Gastrocnemius medialis (tissue), 4 donors: ENCODE results near the gene TMEM132C. TPM values are rescaled to one million over a fixed set of nuclear protein-coding genes. Genes with fewer than 3 reads are reported as not detected.

Experiments
- ATAC-seq, 2 donors: fragments of 150-250 bp; one replicate each; pipeline ENCODE4 v1.9.1; 2016
- DNase-seq, 2 donors: peaks; one replicate each; pipeline ENCODE4 v3.0.0-alpha.2; 2019
- H3K27ac ChIP-seq, 4 donors: fragments of 200-600 bp; sonication (generic); 1 replicate in 1 of 4; 2 replicates in 3 of 4; pipeline ENCODE4 v1.5.1; 2016 to 2018; ENCODE audit warnings: mild to moderate bottlenecking in 2 of 4, moderate library complexity in 1 of 4
- H3K27me3 ChIP-seq, 3 donors: fragments of 200-600 bp; sonication (generic) in 2 of 3; 1 replicate in 1 of 3; 2 replicates in 2 of 3; pipeline versions ENCODE4 v1.5.1 to v1.6.0; 2016 to 2019; ENCODE audit warnings: mild to moderate bottlenecking in 1 of 3, moderate library complexity in 1 of 3
- H3K36me3 ChIP-seq, 2 donors: fragments of 200-600 bp; sonication (generic) in 1 of 2; one replicate each; pipeline ENCODE4 v1.5.1; 2017 to 2018
- H3K4me1 ChIP-seq, 2 donors: fragments of 200-600 bp; sonication (generic) in 1 of 2; one replicate each; pipeline ENCODE4 v1.5.1; 2016 to 2017; ENCODE audit warnings: mild to moderate bottlenecking in 2 of 2
- H3K4me3 ChIP-seq, 4 donors: fragments of 200-600 bp; sonication (generic) in 3 of 4; 1 replicate in 1 of 4; 2 replicates in 3 of 4; pipeline ENCODE4 v1.5.1; 2016 to 2019; ENCODE audit warnings: mild to moderate bottlenecking in 2 of 4
- H3K9me3 ChIP-seq, 3 donors: fragments of 200-600 bp; sonication (generic) in 2 of 3; 1 replicate in 1 of 3; 2 replicates in 2 of 3; pipeline ENCODE4 v1.5.1; 2016 to 2019
- CTCF ChIP-seq, 5 experiments: fragments of 450-650 bp in 3 of 5; fragments of 200-600 bp in 2 of 5; sonication (generic) in 2 of 5; IDR thresholded peaks in 4 of 5; conservative IDR thresholded peaks in 1 of 5; 1 replicate in 4 of 5; 2 replicates in 1 of 5; pipeline ENCODE4 v1.5.1; 2016 to 2019; ENCODE audit warnings: antibody characterized with exemption in 5 of 5, mild to moderate bottlenecking in 3 of 5, moderate library complexity in 3 of 5
- POLR2A ChIP-seq, 2 donors: fragments of 450-650 bp; IDR thresholded peaks; one replicate each; pipeline ENCODE4 v1.6.1; 2017; ENCODE audit warnings: antibody characterized with exemption in 2 of 2, mild to moderate bottlenecking in 2 of 2, moderate library complexity in 2 of 2
- in situ Hi-C, 4 donors: fragments of 200-750 bp; cut with MboI; loops; one replicate each; pipeline versions ENCODE4 v1.15.0 to v1.8.0; 2017; ENCODE audit warnings: low sequenced_read_pairs in 4 of 4
- intact Hi-C: fragments of 100-400 bp; cut with DNase I; formaldehyde crosslinking; loops from one replicate; pipeline ENCODE4 v1.15.1; 2023; ENCODE audit warnings: low total_unique reads
- total RNA-seq, 4 donors: library from RNA; depleted of rRNA; stranded (reverse); fragments of >200 nt; gene quantifications; one replicate each; pipeline versions ENCODE4 v1.1.0 to v1.2.3, GENCODE V29; 2016

Gene TMEM132C
- total RNA-seq, 4 donors from 2014 or later: 0.24 to 0.82 (median 0.68) TPM

GRCh38 chr12:128521981-128522380 lies 255.0 kb downstream of the TMEM132C start:
- no peak for TF ChIP-seq CTCF (IDR thresholded peaks at IDR 0.05 in 4 of 5, conservative IDR thresholded peaks at IDR 0.05 in 1 of 5)
- TF ChIP-seq POLR2A (IDR thresholded peaks at IDR 0.05): no peak
- ATAC-seq (no peak), DNase-seq (no peak)
- Histone ChIP-seq H3K4me3 (no peak overlapping the region), H3K27me3 (no peaks in the 10 kb centered on the region), H3K4me1 (no peaks in the 10 kb centered on the region), H3K27ac (no peak overlapping the region), H3K9me3 (no peaks in the 10 kb centered on the region), H3K36me3 (no peaks in the 10 kb centered on the region)
- in situ Hi-C loops (no loop called here), intact Hi-C loops (no loop called here)

DNA sequence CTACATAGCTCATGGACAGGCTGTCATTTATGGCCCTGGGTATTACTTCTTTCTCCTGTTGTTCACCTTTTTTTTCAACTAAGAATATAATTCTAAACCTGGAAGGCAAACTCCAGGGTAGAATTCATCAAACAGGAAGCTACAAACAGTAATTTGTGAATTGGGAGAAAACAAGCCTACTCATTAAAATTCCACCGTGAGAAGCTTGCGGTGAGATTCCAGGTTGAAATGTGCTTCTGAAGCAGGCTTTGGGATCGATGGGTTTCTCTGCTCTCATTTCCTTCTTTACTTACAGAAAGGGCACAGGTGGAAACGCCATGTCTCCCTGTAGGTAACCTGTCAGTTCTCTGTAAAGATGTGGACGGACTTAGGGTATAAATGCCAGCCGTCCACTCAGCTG lies 257.5 kb downstream of the TMEM132C start:
- no peaks in the 10 kb centered on the region for H3K27me3 ChIP-seq
- H3K27ac ChIP-seq: no peak overlapping the region
- DNase-seq (no peak), ATAC-seq (no peak)
- H3K9me3 ChIP-seq: no peaks in the 10 kb centered on the region
- no peaks in the 10 kb centered on the region for H3K36me3 ChIP-seq
- H3K4me1 ChIP-seq: no peaks in the 10 kb centered on the region
- in situ Hi-C loops: no loop called here
- intact Hi-C loops: no loop called here
- H3K4me3 ChIP-seq: no peak overlapping the region
- no peak for TF ChIP-seq POLR2A (IDR thresholded peaks at IDR 0.05)
- no peak for TF ChIP-seq CTCF (IDR thresholded peaks at IDR 0.05 in 4 of 5, conservative IDR thresholded peaks at IDR 0.05 in 1 of 5)

- Histone ChIP-seq H3K9me3 (no peaks in the 10 kb centered on the region), H3K4me1 (no peaks in the 10 kb centered on the region), H3K27ac (no peak overlapping the region), H3K36me3 (no peaks in the 10 kb centered on the region), H3K27me3 (no peaks in the 10 kb centered on the region), H3K4me3 (no peak overlapping the region)
- DNase-seq: no peak
- no peak for TF ChIP-seq CTCF (IDR thresholded peaks at IDR 0.05 in 4 of 5, conservative IDR thresholded peaks at IDR 0.05 in 1 of 5)
- TF ChIP-seq POLR2A (IDR thresholded peaks at IDR 0.05): no peak
- no peak for ATAC-seq
- in situ Hi-C loops (no loop called here), intact Hi-C loops (no loop called here)
These were observed 264.2 kb downstream of the TMEM132C start for GRCh38 chr12:128531170-128531569.

DNA sequence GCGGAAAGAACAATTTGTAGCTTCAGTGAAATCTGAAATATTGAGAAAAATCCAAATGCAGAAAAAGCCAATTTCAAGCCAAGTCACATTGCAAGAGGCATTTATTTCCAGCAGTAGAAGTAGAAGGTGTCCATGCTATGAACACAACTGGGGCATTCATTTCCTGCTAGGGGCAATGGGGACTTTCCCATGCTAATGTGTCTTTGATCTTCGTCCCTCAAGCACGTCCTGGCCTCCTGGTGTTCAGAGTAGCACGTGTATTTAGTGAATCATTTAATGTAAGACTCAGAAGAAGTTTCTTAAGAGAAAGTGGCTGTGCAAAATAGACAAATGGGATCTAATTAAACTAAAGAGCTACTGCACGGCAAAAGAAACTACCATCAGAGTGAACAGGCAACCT lies 267.9 kb downstream of the TMEM132C start:
- TF ChIP-seq CTCF (IDR thresholded peaks at IDR 0.05 in 4 of 5, conservative IDR thresholded peaks at IDR 0.05 in 1 of 5): no peak
- TF ChIP-seq POLR2A (IDR thresholded peaks at IDR 0.05): no peak
- no peaks in the 10 kb centered on the region for H3K27me3 ChIP-seq
- DNase-seq (no peak), ATAC-seq (no peak)
- no peak overlapping the region for H3K27ac ChIP-seq
- H3K4me1 ChIP-seq: no peaks in the 10 kb centered on the region
- in situ Hi-C loops: no loop called here
- H3K36me3 ChIP-seq: no peaks in the 10 kb centered on the region
- no peaks in the 10 kb centered on the region for H3K9me3 ChIP-seq
- H3K4me3 ChIP-seq: no peak overlapping the region
- intact Hi-C loops: no loop called here

- DNase-seq (no peak), ATAC-seq (no peak)
- no peaks in the 10 kb centered on the region for H3K9me3 ChIP-seq
- no peaks in the 10 kb centered on the region for H3K27me3 ChIP-seq
- in situ Hi-C loops: no loop called here
- H3K36me3 ChIP-seq: no peaks in the 10 kb centered on the region
- intact Hi-C loops: no loop called here
- no peak for TF ChIP-seq POLR2A (IDR thresholded peaks at IDR 0.05)
- TF ChIP-seq CTCF (IDR thresholded peaks at IDR 0.05 in 4 of 5, conservative IDR thresholded peaks at IDR 0.05 in 1 of 5): no peak
- no peaks in the 10 kb centered on the region for H3K4me1 ChIP-seq
- H3K4me3 ChIP-seq: no peak overlapping the region
- no peak overlapping the region for H3K27ac ChIP-seq
These were observed 269.8 kb downstream of the TMEM132C start for GRCh38 chr12:128536810-128537209.
